GM12864 (cell line): Measurements from ENCODE around the gene VAMP2.

Experiments used
- DNase-seq: peaks from one replicate; pipeline ENCODE4 v3.0.0-alpha.2; 2011; ENCODE audit warnings: low read depth
- H3K4me3 ChIP-seq: 2 replicates; pipeline ENCODE4 v1.5.1; 2011; ENCODE audit warnings: mild to moderate bottlenecking, low read depth, low read length, control low read depth
- CTCF ChIP-seq: IDR thresholded peaks from 2 replicates; pipeline ENCODE4 v1.5.1; 2011; ENCODE audit warnings: low read depth, mild to moderate bottlenecking, moderate library complexity, low read length, control low read depth, inconsistent platforms; ENCODE audit errors: missing control alignments

VAMP2 gene

DNA sequence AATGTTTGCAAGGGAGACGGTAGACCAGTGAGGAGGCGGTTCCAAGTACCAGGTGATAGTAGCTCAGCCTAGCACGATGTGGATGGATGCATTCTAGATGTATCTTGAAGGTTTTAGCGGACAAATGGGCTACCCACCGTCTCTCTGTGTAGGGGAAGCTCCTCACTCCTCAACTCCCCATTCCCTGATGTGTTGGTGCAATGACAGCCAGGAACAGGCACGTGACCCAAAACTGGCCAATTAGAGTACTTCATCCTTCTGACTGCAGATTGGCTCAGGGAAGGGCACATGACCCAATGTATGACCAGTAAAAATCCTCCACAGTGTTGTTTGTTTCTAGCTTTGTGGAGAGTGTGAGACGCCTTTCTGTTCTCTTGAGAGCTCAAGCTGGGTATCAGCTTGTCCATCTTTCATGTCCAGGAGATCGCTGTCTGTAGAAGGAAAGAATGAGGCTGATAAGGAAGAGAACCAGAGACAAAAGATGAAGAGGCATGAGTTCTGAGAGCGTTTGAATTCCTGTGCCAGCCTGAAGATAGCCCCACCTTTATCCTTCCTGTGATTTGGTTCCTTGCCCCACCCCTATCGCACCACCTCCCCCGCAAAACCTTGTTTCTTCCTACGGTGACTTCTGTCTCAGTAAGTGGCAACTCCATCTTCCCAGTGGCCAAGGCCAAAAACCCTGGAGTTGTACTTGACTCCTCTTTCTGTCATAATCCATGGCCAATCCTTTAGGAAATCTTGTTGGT, 29.5 kb upstream of the VAMP2 start:
- TF ChIP-seq CTCF, result no peak
- DNase-seq, result peak; percentile 83
- H3K4me3 ChIP-seq, result peak overlapping the region; percentile 44

- H3K4me3 ChIP-seq, result peak overlapping the region; percentile 41
- no peak for DNase-seq
- no peak for TF ChIP-seq CTCF
These were observed 27.8 kb upstream of the VAMP2 start for GRCh38 chr17:8190506-8190905.

DNA sequence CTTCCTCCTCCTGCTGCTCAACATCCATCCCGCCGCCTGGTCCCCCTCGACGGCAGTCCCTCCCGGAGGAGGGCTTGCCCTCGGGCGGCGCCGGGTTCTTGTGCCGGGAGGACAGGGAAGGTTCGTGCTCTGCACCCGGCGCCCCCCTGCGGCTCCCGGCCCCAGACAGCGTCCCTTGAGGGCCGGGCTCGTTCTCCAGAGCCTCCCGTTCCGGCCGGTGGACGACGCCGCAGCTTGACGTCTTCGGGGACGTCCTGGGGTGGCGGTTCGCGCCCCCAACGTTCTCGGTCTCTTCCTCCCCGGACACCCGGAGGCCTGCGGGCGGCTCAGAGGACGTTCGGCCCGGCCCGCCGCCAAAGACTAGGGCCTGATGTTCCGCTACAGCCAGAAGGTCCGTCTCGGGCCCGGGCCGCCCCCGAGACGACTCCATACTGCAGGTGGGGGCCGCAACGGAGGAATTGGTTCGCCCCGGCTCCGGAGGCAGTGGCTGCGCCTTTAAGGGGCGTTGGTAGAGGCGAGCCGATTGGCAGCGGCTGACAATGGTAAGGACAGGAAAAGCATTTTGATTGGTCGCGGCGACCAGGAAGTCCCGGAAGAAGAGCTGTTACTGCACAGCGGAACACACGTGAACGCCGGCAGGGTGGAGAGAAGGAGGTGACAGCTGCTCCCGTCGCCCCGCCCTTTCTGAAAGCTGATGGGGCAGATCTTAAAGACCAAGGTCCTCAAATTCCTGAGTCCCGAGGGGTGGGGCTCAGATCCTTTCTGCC, 27.1 kb upstream of the VAMP2 start, which contains the start of gene BORCS6:
Gene BORCS6, minus strand, starts transcription at position 470 of the 767 bp plus-strand sequence. Its CDS starts 40 bp downstream, at position 430.
- TF ChIP-seq CTCF, result peak; percentile 6
- DNase-seq, result peak; percentile 97

GRCh38 chr17:8189041-8189710, 26.4 kb upstream of the VAMP2 start:
- H3K4me3 ChIP-seq, result peak overlapping the region; percentile 84
- no peak for DNase-seq
- no peak for TF ChIP-seq CTCF

More for the DNA sequence above, 27.1 kb upstream of the VAMP2 start, which contains the start of gene BORCS6:
- peak within 1 kb of the TSS; percentile 84 for H3K4me3 ChIP-seq

DNA sequence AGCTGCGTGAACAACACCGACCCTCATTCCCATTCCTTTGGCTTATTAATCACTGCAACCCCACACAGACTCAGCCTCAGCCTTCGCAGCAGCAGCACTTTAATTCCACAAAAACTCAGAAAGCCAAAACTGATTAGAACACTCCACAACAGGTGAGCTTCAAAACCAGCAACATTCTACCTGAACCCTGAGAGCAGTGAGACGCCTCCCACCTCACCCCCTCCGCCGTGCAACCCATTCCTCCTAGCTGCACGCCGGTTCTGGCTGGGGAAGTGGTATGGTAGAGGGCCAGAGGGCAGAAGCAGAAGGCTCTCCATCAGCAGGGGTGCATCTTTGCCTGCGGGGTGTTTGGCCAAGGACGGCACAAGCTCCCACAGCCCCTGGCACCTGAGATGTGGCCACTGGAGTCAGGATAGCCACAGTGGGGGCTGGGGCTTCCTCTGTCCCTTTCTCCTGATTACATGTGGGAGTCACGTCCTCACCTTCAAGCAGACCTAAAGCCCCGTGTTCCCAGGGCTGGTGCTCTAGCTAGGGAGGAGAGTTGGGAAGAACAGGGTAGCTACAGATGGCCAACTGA, 25.6 kb upstream of the VAMP2 start:
- H3K4me3 ChIP-seq, result peak overlapping the region; percentile 84
- no peak for TF ChIP-seq CTCF
- no peak for DNase-seq

- TF ChIP-seq CTCF, result no peak
These were observed 24.9 kb upstream of the VAMP2 start for GRCh38 chr17:8187517-8188262.

More at GRCh38 chr17:8187517-8188262, 24.9 kb upstream of the VAMP2 start:
- H3K4me3 ChIP-seq, result peak overlapping the region; percentile 84
- peak; percentile 97 for DNase-seq
